Measurements from ENCODE around the gene GAK.

GRCh38 chr4:917992-918391 is 14.1 kb downstream of the GAK start:
- TF ChIP-seq CTCF (IDR thresholded peaks at IDR 0.05 in 8 of 11, conservative IDR thresholded peaks at IDR 0.05 in 3 of 11) (no peak), POLR2A (IDR thresholded peaks at IDR 0.05) (no peak)

Measured in spleen (tissue), 7 donors.